ENCODE data around the gene GRM3.

DNA sequence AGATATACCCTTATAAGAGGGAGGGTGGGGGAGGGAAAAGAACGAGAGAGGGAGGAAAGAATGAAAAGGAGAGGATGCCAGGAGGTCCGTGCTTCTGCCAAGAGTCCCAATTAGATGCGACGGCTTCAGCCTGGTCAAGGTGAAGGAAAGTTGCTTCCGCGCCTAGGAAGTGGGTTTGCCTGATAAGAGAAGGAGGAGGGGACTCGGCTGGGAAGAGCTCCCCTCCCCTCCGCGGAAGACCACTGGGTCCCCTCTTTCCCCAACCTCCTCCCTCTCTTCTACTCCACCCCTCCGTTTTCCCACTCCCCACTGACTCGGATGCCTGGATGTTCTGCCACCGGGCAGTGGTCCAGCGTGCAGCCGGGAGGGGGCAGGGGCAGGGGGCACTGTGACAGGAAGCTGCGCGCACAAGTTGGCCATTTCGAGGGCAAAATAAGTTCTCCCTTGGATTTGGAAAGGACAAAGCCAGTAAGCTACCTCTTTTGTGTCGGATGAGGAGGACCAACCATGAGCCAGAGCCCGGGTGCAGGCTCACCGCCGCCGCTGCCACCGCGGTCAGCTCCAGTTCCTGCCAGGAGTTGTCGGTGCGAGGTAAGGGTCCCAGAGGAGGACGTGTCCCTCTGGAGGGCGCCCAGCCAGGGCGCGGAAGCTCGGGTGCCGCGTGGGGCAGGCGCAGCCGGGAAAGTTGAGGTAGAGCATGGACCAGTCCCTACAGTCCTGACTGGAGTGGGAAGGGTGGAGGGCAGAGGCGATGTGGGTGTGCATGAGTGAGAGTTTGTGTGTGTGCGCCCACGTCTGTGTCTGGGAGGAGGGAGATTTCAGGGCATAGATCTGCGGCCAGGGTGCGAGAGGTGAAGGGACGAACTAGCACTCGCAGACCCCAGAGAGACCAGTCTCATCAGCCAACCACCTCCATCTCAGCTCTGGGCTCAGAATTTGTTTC, 844 bp downstream of the GRM3 start:
- TF ChIP-seq, protein P1, sequence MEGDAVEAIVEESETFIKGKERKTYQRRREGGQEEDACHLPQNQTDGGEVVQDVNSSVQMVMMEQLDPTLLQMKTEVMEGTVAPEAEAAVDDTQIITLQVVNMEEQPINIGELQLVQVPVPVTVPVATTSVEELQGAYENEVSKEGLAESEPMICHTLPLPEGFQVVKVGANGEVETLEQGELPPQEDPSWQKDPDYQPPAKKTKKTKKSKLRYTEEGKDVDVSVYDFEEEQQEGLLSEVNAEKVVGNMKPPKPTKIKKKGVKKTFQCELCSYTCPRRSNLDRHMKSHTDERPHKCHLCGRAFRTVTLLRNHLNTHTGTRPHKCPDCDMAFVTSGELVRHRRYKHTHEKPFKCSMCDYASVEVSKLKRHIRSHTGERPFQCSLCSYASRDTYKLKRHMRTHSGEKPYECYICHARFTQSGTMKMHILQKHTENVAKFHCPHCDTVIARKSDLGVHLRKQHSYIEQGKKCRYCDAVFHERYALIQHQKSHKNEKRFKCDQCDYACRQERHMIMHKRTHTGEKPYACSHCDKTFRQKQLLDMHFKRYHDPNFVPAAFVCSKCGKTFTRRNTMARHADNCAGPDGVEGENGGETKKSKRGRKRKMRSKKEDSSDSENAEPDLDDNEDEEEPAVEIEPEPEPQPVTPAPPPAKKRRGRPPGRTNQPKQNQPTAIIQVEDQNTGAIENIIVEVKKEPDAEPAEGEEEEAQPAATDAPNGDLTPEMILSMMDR (IDR thresholded peaks at IDR 0.05) = no peak
- TF ChIP-seq POLR2A (IDR thresholded peaks at IDR 0.05; ENCODE audit: low read depth) = no peak
- TF ChIP-seq EP300 (IDR thresholded peaks at IDR 0.05) = no peak

All from esophagus muscularis mucosa (tissue), 4 donors.